KOPT-K1 (cell line): Measurements from ENCODE around the gene CLEC16A.
"Not testable (repeated sequence)": the region's sequence is repeated elsewhere in the genome, so short reads cannot be mapped to it uniquely, and the experiment has no call there.

Source experiments
- H3K27ac ChIP-seq: fragments of 200-600 bp; sonication (generic); 2 replicates; pipeline ENCODE4 v1.5.1; 2016; ENCODE audit warnings: antibody characterized with exemption, mild to moderate bottlenecking, low read depth, low read length; ENCODE audit not compliant: poor library complexity, severe bottlenecking
- H3K36me3 ChIP-seq: fragments of 200-600 bp; sonication (generic); 2 replicates; pipeline ENCODE4 v1.5.1; 2017; ENCODE audit warnings: antibody characterized with exemption, mild to moderate bottlenecking, low read length, moderate library complexity; ENCODE audit not compliant: insufficient read depth
- H3K9me3 ChIP-seq: fragments of 200-600 bp; sonication (generic); 2 replicates; pipeline ENCODE4 v1.5.1; 2017; ENCODE audit warnings: antibody characterized with exemption, low read length, mild to moderate bottlenecking; ENCODE audit not compliant: insufficient read depth, poor library complexity, severe bottlenecking

Gene CLEC16A

GRCh38 chr16:10941935-10942351 is 2.4 kb upstream of the CLEC16A start:
- not testable (repeated sequence) for H3K9me3 ChIP-seq
- Histone ChIP-seq H3K27ac (peak overlapping the region; percentile 61), H3K36me3 (peaks cover 30% of the 10 kb centered on the region)

DNA sequence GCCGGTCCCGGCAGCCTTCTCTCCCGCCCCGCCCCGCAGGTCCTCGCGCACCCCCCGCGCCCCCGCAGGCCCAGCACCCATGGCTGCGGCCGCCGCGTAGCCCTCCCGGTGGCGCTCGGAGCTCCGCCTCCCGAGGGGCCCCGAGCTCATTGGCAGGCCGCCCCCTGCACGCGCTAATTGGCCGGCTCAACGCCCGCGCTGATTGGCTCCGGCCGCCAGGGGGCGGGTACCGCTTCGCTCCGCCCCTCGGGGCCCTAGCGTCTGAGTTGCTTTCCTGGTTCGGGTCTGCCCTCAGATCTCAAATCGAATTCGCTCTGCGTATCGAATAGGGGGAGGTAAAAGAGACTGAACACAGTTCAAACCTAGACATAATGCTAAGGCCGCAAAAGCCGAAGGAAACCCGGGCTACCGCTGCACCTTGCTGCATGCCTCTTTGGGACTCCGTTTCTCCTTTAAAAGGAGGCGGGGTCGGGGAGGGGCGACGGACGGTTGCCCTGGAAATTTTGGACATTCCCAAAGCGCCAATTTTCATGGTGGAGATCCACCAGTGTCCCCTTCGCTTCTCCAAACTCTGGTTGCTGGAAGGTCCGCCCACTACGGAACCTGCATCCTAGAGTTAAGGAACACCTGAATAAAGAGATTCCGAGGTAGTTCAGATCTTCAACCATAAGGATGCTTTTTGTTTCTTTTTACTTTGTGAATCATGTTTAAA is 1.9 kb upstream of the CLEC16A start, which contains the start of gene DEXI:
Gene DEXI, minus strand, starts transcription at position 117 of the 712 bp plus-strand sequence. CDS start 463 bp downstream, outside the sequence.
- Histone ChIP-seq H3K27ac (peak within 1 kb of the TSS; percentile 61), H3K9me3 (no peaks in the 10 kb centered on the region), H3K36me3 (peaks cover 24% of the 10 kb centered on the region)

- Histone ChIP-seq H3K36me3 (peaks cover 19% of the 10 kb centered on the region), H3K27ac (no peak overlapping the region), H3K9me3 (no peaks in the 10 kb centered on the region)
Observed at GRCh38 chr16:10943064-10943353, 1.4 kb upstream of the CLEC16A start.

- H3K36me3 ChIP-seq: no peaks in the 10 kb centered on the region
- H3K9me3 ChIP-seq: no peaks in the 10 kb centered on the region
- peak overlapping the region; percentile 70 for H3K27ac ChIP-seq
Observed at GRCh38 chr16:10945065-10945787, 862 bp downstream of the CLEC16A start.

DNA sequence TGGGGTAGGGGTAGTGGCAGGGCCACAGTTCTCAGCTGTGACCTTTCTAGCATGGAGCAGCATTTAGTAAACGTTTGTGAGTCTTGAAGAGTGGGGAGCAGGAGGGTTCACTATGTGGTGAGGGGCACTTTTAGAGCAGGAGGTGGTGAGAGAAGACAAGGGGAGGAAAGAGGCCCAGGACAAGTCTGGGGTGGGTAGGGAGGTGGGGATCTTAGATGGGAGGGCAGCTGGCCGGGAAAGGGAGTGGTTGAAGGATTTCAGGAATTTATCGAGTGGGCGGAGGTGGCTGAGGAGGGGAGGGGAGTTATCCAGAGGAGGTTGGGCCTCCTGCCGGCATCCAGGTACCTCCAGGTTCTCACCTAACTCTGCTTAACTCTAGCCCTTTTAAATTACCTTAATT is 1.9 kb downstream of the CLEC16A start:
- Histone ChIP-seq H3K27ac (no peak overlapping the region), H3K36me3 (no peaks in the 10 kb centered on the region), H3K9me3 (no peaks in the 10 kb centered on the region)

- H3K9me3 ChIP-seq: no peaks in the 10 kb centered on the region
- no peaks in the 10 kb centered on the region for H3K36me3 ChIP-seq
- H3K27ac ChIP-seq: no peak overlapping the region
Observed at GRCh38 chr16:10947211-10947787, 2.9 kb downstream of the CLEC16A start.

DNA sequence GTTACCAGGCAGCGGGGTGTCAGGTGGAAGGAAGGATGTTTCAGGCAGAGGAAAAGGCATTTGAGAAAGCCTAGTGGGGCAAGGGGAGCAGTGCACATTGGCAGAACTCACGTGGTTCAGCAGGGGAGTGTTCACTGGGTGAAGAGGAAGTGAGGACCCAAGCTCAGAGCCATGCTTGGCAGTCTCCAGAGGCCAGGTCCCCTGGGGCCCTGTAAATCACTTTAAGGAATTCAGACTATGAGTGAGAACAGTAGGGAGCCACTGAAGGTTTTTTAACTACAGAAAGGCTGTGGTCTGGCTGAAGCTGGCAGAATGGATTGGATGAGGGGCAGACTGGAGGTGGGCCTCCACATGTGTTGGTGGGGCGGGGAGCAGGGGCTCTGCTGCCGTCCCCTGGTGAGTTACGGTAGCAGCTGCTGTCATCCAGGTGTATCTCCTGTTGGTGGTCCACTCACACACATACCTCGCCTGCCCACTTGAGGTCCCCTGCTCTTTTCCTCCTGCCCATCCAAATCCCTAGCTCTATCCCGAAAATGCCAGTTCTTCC is 5.1 kb downstream of the CLEC16A start:
- H3K36me3 ChIP-seq: no peaks in the 10 kb centered on the region
- no peaks in the 10 kb centered on the region for H3K9me3 ChIP-seq
- peak overlapping the region; percentile 32 for H3K27ac ChIP-seq

- no peak overlapping the region for H3K27ac ChIP-seq
- H3K36me3 ChIP-seq: no peaks in the 10 kb centered on the region
- no peaks in the 10 kb centered on the region for H3K9me3 ChIP-seq
Observed at GRCh38 chr16:10950393-10950792, 6.0 kb downstream of the CLEC16A start.

DNA sequence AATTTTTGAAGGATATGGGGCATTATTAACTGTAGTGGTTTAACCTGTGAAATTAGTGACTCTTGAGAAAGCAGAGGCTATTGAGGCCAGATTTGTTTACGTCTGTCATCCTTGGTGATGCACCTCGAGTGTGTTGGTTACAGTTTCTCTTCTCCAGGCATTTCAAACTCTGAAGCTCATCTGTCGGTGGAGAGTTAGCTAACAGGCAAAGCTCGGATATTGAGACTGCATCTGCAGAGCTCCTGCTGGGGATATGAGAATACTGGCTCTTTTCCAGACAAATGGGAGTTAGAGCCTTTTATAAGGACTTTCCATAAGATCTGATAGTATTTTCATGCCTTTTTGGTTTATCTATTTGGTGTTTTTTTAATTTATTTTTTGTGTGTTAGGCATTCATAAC is 6.7 kb downstream of the CLEC16A start:
- Histone ChIP-seq H3K9me3 (no peaks in the 10 kb centered on the region), H3K27ac (no peak overlapping the region), H3K36me3 (no peaks in the 10 kb centered on the region)

GRCh38 chr16:10954903-10955302 is 10.5 kb downstream of the CLEC16A start:
- no peaks in the 10 kb centered on the region for H3K9me3 ChIP-seq
- H3K36me3 ChIP-seq: peaks cover 19% of the 10 kb centered on the region
- peak overlapping the region; percentile 34 for H3K27ac ChIP-seq

- Histone ChIP-seq H3K36me3 (peaks cover 32% of the 10 kb centered on the region), H3K27ac (no peak overlapping the region), H3K9me3 (no peaks in the 10 kb centered on the region)
Observed at GRCh38 chr16:10957771-10958482, 13.6 kb downstream of the CLEC16A start.

DNA sequence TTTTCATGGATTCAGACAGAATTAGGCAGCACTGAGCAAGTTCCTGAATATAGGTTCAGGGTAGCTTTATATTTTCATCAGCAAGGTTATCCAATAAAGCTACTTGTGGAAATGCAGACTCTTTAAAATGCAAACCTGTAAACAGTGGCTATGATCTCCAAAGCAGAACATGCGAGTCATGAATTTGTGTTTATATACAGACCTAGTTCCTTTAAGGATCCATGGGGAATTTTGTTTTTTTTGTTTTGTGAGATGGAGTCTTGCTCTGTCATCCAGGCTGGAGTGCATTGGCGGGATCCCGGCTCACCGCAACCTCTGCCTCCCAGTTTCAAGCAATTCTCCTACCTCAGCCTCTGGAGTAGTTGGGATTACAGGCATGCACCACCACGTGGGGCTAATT is 14.8 kb downstream of the CLEC16A start:
- H3K27ac ChIP-seq: no peak overlapping the region
- no peaks in the 10 kb centered on the region for H3K9me3 ChIP-seq
- H3K36me3 ChIP-seq: peaks cover 43% of the 10 kb centered on the region

DNA sequence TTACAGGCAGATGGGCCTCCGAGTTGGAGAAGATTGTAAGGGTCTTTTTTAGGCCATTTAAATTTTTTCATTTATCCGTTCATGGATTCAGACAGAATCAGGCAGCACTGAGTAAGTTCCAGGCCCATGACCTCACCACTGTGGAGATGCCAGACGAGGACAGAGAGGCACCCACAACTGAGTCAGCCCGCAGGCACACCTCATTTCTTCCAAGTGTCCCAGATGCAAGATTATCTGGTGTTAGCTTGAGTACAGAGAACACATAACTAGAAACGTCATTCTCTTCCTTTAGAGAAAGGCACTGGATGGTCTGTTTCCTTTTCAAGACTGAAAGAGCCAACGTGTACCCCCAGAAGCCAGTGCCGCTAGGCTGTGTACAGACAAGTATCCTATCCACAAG is 16.9 kb downstream of the CLEC16A start:
- H3K36me3 ChIP-seq: peaks cover 60% of the 10 kb centered on the region
- no peaks in the 10 kb centered on the region for H3K9me3 ChIP-seq
- no peak overlapping the region for H3K27ac ChIP-seq

GRCh38 chr16:10964039-10964890 is 19.9 kb downstream of the CLEC16A start:
- Histone ChIP-seq H3K27ac (peak overlapping the region; percentile 34), H3K9me3 (no peaks in the 10 kb centered on the region), H3K36me3 (peaks cover 50% of the 10 kb centered on the region)
